ENCODE data around the gene SRGN.

The SRGN gene

DNA sequence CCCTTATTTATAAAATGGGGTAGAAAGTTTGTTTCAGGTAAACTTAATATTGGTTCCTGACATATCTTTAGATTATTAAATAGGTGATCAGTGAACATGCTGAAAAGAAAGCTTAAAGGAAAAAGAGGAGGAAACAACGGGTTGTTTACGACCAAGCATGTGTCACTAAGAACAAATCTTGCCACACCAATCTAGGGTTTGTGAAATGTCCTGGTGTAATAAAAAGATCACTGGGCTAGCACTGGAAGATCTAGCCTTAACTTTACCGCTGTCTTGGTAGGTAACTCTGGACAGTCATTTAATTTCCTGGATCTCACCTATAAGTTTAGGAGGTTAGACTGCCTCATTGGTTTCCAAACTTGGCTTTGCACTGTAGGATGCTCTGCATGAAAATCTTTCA is 55.1 kb downstream of the SRGN start:
- DNase-seq = no peak

DNA sequence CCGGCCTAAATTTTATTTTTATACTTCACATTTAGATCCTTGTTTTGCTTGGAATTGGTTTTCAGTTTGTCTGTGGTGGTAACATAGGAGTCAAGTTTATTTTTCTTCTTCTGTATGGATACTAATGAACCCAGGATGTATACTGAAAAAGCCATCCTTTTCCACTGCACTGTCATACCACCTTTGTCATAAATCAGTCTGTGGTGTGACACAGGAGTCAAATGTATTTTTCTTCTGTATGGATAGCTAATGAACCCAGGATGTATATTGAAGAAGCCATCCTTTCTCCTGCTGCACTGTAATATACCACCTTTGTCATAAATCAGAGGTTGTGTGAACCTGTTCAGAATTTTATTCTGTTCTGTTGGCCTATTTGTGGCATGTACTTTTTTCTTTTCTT is 57.4 kb downstream of the SRGN start:
- DNase-seq = no peak

DNA sequence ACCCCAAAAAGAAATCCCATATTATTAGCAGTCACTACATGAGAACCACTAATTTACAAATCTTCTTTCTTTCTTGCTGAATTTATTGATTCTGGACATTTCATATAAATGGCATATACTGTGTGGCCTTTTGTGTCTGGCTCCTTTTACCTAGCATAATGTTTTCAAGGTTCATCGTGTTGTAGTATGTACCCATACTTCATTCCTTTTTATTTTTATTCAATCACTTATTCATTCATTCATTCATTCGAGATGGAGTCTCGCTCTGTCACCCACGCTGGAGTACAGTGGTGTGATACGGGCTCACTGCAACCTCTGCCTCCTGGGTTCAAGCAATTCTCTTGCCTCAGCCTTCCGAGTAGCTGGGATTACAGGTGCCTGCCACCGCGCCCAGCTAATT is 58.0 kb downstream of the SRGN start:
- DNase-seq = no peak

DNA sequence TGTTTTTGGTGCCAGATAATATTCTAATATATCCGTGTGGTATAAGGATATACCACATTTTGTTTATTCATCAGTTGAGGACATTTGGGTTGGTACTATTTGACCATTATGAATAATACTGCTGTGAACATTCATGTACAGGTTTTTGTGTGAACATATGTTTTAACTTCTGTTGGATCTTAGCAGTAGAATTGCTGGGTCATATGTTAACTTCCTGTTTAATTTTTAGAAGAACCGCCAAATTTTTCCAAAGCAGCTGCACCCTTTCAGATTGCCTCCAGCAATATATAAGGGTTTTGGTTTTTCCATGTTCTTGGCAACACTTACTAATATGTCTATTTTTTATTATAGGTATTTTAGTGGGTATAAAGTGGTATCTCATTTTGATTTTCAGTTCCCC is 58.9 kb downstream of the SRGN start:
- DNase-seq = no peak

DNA sequence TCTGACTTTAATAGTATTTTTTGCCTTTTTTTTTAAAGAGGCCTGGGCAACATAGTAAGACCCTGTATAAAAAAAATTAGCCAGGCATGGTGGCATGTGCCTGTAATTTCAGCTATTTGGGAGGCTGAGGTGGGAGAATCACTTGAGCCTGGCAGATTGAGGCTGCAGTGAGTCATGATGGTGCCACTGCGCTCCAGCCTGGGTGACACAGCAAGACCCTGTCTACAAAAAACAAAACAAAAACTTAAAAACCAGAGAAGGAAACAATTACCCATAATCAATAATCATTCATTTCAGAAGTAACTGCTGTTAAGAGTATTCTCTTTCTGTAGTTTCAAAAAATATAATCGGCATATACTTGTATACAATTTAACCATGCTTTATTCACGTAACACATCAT is 64.1 kb downstream of the SRGN start:
- no peak for DNase-seq

DNA sequence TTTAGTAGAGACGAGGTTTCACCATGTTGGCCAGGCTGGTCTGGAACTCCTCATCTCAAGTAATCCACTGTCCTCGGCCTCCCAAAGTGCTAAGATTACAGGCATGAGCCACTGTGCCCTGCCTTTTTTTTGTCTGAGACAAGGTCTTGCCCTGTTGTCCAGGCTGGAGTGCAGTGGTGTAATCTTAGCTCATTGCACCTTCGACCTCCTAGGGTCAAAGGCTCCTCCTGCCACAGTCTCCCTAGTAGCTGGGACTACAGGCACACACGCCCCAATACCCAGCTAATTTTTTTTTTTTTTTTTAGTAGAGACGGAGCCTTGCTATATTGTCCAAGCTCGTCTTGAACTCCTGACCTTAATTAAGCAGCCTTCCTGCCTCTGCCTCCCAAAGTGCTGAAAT is 65.3 kb downstream of the SRGN start:
- DNase-seq = no peak

Data from T-helper 9 cell (primary cell).